SK-N-MC (cell line): ENCODE results near the gene AVEN.

Source experiments
- EZH2 ChIP-seq: fragments of 200-600 bp; sonication (generic); IDR thresholded peaks from one replicate; pipeline ENCODE4 v1.6.1; 2017; ENCODE audit warnings: antibody characterized with exemption
- POLR2AphosphoS5 ChIP-seq: IDR thresholded peaks from 2 replicates; pipeline ENCODE4 v1.6.1; 2012; ENCODE audit warnings: mild to moderate bottlenecking, low read depth, low read length, borderline replicate concordance

GRCh38 chr15:33852094-33852493 is 186.9 kb downstream of the AVEN start:
- TF ChIP-seq POLR2AphosphoS5: no peak
- no peak for TF ChIP-seq EZH2
